GM18498 (cell line): ENCODE measurements around the gene DROSHA.

Experiments used
- ATAC-seq: cut with Tn5 transposase; IDR thresholded peaks from one replicate; pipeline ENCODE4 v1.9.1; 2021; ENCODE audit warnings: mild to moderate bottlenecking, moderate library complexity; ENCODE audit not compliant: unreplicated experiment

Gene DROSHA

GRCh38 chr5:31530541-31531265, 1.2 kb downstream of the DROSHA start:
- ATAC-seq = no peak

- no peak for ATAC-seq
Measured at GRCh38 chr5:31523041-31523440, 8.9 kb downstream of the DROSHA start.

GRCh38 chr5:31516802-31517201, 15.1 kb downstream of the DROSHA start:
- no peak for ATAC-seq

GRCh38 chr5:31511305-31511704, 20.6 kb downstream of the DROSHA start:
- ATAC-seq = no peak

- ATAC-seq = no peak
Measured at GRCh38 chr5:31504529-31504928, 27.4 kb downstream of the DROSHA start.

- ATAC-seq = no peak
Measured at GRCh38 chr5:31502506-31502905, 29.4 kb downstream of the DROSHA start.

- no peak for ATAC-seq
Measured at GRCh38 chr5:31500256-31500655, 31.6 kb downstream of the DROSHA start.

GRCh38 chr5:31496891-31497290, 35.0 kb downstream of the DROSHA start:
- ATAC-seq = no peak

GRCh38 chr5:31496301-31496700, 35.6 kb downstream of the DROSHA start:
- ATAC-seq = no peak

- ATAC-seq = no peak
Measured at GRCh38 chr5:31495336-31495735, 36.6 kb downstream of the DROSHA start.

GRCh38 chr5:31492869-31493268, 39.0 kb downstream of the DROSHA start:
- ATAC-seq = no peak

- ATAC-seq = no peak
Measured at GRCh38 chr5:31487506-31487905, 44.4 kb downstream of the DROSHA start.

- ATAC-seq = no peak
Measured at GRCh38 chr5:31486441-31486840, 45.5 kb downstream of the DROSHA start.

- ATAC-seq = no peak
Measured at GRCh38 chr5:31485376-31486207, 46.3 kb downstream of the DROSHA start.

- ATAC-seq = no peak
Measured at GRCh38 chr5:31481531-31482165, 50.2 kb downstream of the DROSHA start.

GRCh38 chr5:31479706-31480105, 52.2 kb downstream of the DROSHA start:
- ATAC-seq = no peak

- no peak for ATAC-seq
Measured at GRCh38 chr5:31478901-31479300, 53.0 kb downstream of the DROSHA start.

- ATAC-seq = no peak
Measured at GRCh38 chr5:31477971-31478370, 53.9 kb downstream of the DROSHA start.

- no peak for ATAC-seq
Measured at GRCh38 chr5:31477516-31477915, 54.4 kb downstream of the DROSHA start.

- ATAC-seq = no peak
Measured at GRCh38 chr5:31476738-31477141, 55.2 kb downstream of the DROSHA start.

- no peak for ATAC-seq
Measured at GRCh38 chr5:31471916-31472315, 60.0 kb downstream of the DROSHA start.

GRCh38 chr5:31471040-31471439, 60.9 kb downstream of the DROSHA start:
- no peak for ATAC-seq
